NK-92 (cell line): ENCODE measurements around the gene TBC1D24.
"Not testable (repeated sequence)": the region's sequence is repeated elsewhere in the genome, so short reads cannot be mapped to it uniquely, and the experiment has no call there.

Experiments
- DNase-seq: peaks from one replicate; lab custom pipeline; 2025; ENCODE audit not compliant: unreplicated experiment; lab: John Stamatoyannopoulos, UW

The TBC1D24 gene

GRCh38 chr16:2474877-2475412, at the start of gene TBC1D24:
Gene TBC1D24, plus strand, starts transcription at chr16:2475127. Its CDS starts 21,022 bp downstream, at chr16:2496149.
- no peak for DNase-seq

DNA sequence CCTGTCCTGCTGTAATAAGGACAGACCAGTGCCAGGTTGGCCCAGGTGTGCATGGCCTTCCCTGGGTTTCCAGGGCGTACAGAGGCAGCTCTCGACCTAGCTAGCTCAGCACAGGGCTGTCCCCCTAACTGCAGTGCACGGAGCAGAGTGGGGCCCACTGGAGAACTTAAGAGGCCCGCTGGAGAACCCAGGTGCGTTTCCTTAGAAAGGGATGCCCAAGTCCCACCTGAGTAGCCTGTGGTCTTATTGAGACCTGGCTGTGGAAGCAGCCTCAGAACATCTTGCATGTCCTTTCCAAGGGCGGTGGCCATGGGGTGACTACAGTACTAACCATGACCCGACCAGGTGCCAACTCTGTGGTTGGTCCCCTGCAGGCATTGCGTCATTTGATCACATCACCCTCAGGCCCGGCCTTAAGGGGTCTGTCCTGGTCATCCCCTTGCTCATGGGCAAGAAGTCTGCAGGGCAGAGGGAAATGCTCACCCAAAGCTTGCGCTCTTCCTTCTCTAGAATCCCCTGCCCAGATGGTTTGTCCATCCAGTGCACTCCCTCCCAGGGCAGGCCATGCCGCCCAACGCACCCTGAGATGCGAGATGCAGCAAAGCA, 49.0 kb upstream of the TBC1D24 start:
- no peak for DNase-seq

GRCh38 chr16:2426941-2427361, 48.0 kb upstream of the TBC1D24 start:
- DNase-seq, result no peak

GRCh38 chr16:2427526-2427925, 47.4 kb upstream of the TBC1D24 start:
- DNase-seq, result no peak

DNA sequence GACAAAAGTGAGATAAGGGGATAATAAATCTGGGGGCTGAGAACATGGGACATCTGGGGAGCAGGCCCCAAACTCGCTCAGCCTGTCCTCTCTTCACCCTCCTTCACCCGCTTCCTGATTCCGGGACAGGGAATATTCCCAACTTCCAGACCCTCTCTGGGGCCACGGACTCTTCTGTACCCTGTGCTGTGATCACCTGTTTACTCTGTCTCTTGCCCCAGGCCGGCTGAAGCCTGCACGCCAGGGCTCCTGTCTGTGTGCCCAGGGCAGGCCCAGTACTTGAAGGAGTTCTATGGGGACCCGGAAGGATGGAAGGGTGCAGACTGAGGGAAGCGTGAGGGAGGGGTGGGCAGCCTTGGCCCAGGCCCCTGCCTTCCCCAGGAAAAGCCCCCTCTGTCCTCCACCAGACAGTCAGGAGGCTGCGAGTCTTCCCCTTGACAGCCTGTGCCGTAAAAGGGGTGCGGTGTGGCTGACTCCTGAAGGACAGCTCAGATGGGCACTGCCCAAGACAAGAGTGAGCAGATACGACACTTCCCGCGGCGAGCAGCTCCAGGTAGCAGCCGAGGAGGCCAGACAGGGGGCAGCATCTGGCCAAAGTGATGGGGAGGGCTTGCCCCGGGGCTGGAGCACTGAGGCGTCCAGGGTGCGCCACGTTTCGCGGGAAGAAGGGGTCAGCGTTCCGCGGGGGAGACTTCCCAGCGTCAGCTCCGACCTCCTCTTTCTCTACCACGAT, 46.7 kb upstream of the TBC1D24 start:
- DNase-seq, result no peak

DNA sequence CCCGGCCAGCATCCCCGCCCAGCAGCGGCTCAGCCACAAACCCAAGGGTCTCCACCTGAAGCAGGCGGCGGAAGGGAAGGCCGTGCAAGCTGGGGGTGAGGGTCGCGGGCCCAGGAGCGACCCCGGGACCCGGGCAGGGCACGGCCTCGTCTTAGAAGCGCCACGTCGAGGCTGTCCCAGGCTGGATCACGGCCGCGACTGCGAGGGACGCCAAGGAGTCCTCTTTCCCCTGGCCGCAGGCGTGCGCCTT, 46.2 kb upstream of the TBC1D24 start:
- DNase-seq, result no peak

- peak; percentile 80 for DNase-seq
Observed at GRCh38 chr16:2429034-2429770, 45.7 kb upstream of the TBC1D24 start, which contains the start of gene CCNF. Gene CCNF, plus strand, starts transcription at chr16:2429447. Its CDS starts 35 bp downstream, at chr16:2429482.

- DNase-seq, result no peak
Observed at GRCh38 chr16:2429771-2430663, 44.9 kb upstream of the TBC1D24 start.

DNA sequence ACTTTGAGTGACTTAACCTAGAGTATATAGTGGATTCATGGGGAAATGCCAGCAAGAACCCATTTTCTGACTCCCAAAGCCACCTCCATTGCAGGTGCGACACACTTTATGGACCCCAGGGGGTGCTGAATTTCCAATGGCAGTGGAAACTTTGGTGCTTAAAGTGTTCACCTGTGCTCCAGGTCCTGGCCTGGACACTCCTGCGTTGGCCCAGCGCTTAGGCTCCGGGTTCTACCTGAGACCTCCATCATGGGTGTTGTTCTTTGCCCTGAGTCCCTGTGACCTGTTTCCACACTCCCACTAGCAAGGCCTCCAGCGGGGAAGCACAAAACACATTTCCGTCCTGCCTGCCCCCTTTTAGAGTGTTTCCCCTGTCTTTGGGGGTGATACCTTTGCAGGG, 42.6 kb upstream of the TBC1D24 start:
- no peak for DNase-seq

- no peak for DNase-seq
Observed at GRCh38 chr16:2432801-2433505, 42.0 kb upstream of the TBC1D24 start.

DNA sequence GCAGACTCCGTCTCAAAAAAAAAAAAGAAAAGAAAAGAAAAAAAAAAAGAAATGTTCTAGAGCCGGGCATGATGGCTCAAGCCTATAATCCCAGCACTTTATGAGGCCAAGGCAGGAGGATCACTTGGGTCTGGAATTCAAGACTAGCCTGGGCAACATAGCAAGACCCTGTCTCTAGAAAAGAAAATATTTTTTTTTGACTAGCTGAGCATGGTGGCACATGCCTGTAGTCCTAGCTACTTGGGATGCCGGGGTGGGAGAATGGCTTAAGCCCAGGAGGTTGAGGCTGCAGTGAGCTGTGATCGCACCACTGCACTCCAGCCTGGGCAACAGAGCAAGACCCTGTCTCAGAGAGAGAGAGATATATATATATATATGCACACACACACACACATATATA, 39.7 kb upstream of the TBC1D24 start:
- DNase-seq, result not testable (repeated sequence)

DNA sequence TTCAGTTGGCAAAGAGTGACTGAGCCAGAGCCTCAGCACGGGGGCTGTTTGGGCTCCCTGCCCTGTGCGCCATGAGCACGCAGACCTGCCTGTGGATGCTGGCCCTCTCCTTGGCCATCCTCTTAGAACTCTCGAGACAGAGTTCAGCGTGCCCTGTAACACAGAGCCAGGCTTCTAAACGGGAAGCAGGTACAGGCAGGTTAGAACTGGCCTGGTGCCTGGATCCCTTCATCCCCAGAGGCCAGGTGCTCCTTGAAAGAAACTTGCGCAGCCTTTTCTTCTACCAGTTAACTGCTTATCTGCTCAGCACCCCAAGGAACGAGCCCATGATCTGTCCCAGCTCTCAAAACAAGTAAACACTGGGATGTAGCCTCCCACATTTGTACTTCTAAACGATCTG, 38.8 kb upstream of the TBC1D24 start:
- no peak for DNase-seq

DNA sequence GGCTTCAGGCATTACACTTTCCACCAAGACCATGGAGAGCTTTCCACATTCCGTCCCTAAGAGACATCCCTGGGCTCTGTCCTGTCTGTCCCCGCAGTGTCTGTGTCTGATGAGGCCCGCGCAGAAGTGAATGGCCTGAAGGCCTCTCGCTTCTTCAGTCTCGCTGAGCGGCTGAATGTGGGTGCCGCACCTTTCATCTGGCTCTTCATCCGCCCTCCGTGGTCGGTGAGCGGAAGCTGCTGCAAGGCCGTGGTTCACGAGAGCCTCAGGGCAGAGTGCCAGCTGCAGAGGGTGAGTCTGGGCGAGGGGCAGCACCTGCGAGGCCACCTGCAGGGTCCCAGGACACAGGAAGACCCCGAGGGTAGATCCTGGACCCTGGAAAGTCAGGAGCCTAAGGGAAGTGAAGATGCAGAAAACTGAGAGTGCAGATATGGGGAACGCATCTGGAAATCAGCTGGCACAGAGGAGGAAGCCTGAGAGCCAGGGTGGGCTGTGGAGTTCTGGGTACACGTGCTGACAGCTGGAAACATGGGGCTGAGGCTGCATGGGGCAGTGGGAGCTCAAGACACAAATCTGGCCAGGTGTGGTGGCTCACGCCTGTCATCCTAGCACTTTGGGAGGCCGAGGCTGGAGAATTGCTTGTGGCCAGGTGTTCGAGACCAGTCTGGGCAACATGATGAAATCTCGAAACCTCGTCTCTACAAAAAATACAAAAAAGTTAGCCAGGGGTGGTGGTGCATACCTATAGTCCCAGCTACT, 37.7 kb upstream of the TBC1D24 start:
- no peak for DNase-seq

DNA sequence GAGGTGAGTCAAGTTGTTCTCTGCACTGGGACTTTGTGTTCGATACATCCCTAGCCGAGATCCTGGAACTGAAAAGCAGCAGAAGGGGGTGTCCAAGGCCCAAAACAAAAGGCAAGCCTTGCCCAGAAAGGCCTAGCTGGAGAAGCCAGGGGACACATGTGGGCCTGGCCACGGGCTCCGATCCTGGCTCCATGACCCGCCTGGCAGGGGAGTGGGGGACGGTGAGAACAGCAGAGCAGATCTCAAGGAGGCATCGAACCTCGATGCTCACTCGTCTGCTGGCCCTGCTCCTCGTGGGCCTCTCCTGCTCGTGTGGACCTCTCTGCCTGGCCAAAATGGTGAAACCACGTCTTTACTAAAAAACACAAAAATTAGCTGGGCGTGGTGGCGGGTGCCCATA, 36.8 kb upstream of the TBC1D24 start:
- DNase-seq, result no peak

GRCh38 chr16:2439598-2439997, 35.3 kb upstream of the TBC1D24 start:
- DNase-seq, result no peak

GRCh38 chr16:2441143-2441804, 33.7 kb upstream of the TBC1D24 start:
- DNase-seq, result not testable (repeated sequence)

- no peak for DNase-seq
Observed at GRCh38 chr16:2443555-2443954, 31.4 kb upstream of the TBC1D24 start.

DNA sequence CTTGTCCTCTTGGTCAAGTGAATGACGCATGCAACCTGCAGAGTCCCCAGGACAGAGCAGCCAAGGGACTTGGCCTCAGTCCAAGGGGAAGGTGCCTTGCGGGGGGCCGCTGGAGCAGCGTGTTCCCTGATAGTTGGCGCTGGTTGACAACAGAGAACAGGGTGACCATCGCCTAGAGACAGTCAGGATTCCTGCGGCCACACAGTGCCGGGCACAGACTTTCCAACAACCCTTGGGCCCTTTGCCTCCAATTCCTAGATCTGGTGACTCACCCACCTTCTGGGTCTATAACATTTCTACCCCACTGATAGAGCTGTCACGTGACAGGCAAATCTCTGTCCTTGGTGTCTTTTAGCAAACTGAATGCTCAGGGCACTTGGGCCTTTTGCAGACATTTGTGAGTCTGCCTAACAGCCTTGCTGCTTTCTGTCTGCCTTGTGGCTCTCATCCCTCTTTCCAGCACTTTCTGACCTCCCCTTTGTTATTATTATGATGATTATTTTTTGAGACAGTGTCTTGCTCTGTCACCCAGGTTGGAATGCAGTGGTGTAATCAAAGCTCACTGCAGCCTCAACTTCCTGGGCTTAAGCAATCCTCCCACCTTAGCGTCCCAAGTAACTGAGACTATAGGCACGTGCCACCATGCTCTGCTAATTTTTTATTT, 26.9 kb upstream of the TBC1D24 start:
- DNase-seq, result no peak

GRCh38 chr16:2449118-2449517, 25.8 kb upstream of the TBC1D24 start:
- DNase-seq, result no peak
